HepG2 (cell line): ENCODE measurements around the gene IFNAR1. TPM values are rescaled to one million over a fixed set of nuclear protein-coding genes. Genes with fewer than 3 reads are reported as not detected.
A peak's percentile ranks its signal among the peaks of the same experiment; 100 is the strongest.

Experiments
- BRD4 ChIP-seq: sonication (generic); formaldehyde crosslinking; IDR thresholded peaks from 2 replicates; pipeline ENCODE4 v1.4.0; 2020; ENCODE audit warnings: missing genetic modification reagents
- DBP ChIP-seq: sonication (generic); formaldehyde crosslinking; IDR thresholded peaks from 2 replicates; pipeline ENCODE4 v1.4.0; 2020; ENCODE audit warnings: missing genetic modification reagents; ENCODE audit errors: not compliant biosample characterization
- HNRNPLL ChIP-seq: fragments of 200-400 bp; formaldehyde crosslinking; IDR thresholded peaks from 2 replicates; pipeline ENCODE4 v1.6.1; 2017; ENCODE audit warnings: mild to moderate bottlenecking, low read depth, low read length; ENCODE audit not compliant: poor library complexity, severe bottlenecking
- IRF2 ChIP-seq: IDR thresholded peaks from 2 replicates; pipeline ENCODE4 v1.6.1; 2018; ENCODE audit warnings: missing genetic modification reagents, missing compliant biosample characterization
- KLF12 ChIP-seq: sonication (generic); formaldehyde crosslinking; IDR thresholded peaks from 2 replicates; pipeline ENCODE4 v1.4.0; 2020; ENCODE audit warnings: missing genetic modification reagents, borderline replicate concordance
- NCOA5 ChIP-seq: sonication (generic); formaldehyde crosslinking; IDR thresholded peaks from 2 replicates; pipeline ENCODE4 v1.4.0; 2020; ENCODE audit warnings: missing genetic modification reagents
- PATZ1 ChIP-seq: sonication (generic); formaldehyde crosslinking; IDR thresholded peaks from 2 replicates; pipeline ENCODE4 v1.4.0; 2020; ENCODE audit warnings: missing genetic modification reagents
- RELA ChIP-seq: sonication (generic); formaldehyde crosslinking; IDR thresholded peaks from 2 replicates; pipeline ENCODE4 v1.4.0; 2020; ENCODE audit warnings: missing genetic modification reagents
- ZBTB2 ChIP-seq: sonication (generic); formaldehyde crosslinking; IDR thresholded peaks from 2 replicates; pipeline ENCODE4 v1.8.0; 2022; ENCODE audit warnings: low read depth, missing genetic modification reagents
- ZFP82 ChIP-seq: sonication (generic); formaldehyde crosslinking; IDR thresholded peaks from 2 replicates; pipeline ENCODE4 v1.5.1; 2020; ENCODE audit warnings: mild to moderate bottlenecking, missing genetic modification reagents, borderline replicate concordance
- ZFX ChIP-seq: sonication (generic); formaldehyde crosslinking; IDR thresholded peaks from 2 replicates; pipeline ENCODE4 v1.4.0; 2020; ENCODE audit warnings: mild to moderate bottlenecking, low read depth, missing genetic modification reagents, moderate library complexity
- ZNF326 ChIP-seq: sonication (generic); formaldehyde crosslinking; IDR thresholded peaks from 2 replicates; pipeline ENCODE4 v1.4.0; 2020; ENCODE audit warnings: missing genetic modification reagents, borderline replicate concordance
- ZNF337 ChIP-seq: sonication (generic); formaldehyde crosslinking; IDR thresholded peaks from 2 replicates; pipeline ENCODE4 v1.5.1; 2020; ENCODE audit warnings: missing genetic modification reagents, low read depth, mild to moderate bottlenecking, borderline replicate concordance
- ZNF441 ChIP-seq: sonication (generic); formaldehyde crosslinking; IDR thresholded peaks from 2 replicates; pipeline ENCODE4 v1.7.0; 2021; ENCODE audit warnings: missing genetic modification reagents, borderline replicate concordance
- ZNF589 ChIP-seq: sonication (generic); formaldehyde crosslinking; conservative IDR thresholded peaks from 2 replicates; pipeline ENCODE4 v1.8.0; 2022; ENCODE audit warnings: mild to moderate bottlenecking, moderate library complexity, missing genetic modification reagents
- ZNF770 ChIP-seq: sonication (generic); formaldehyde crosslinking; IDR thresholded peaks from 2 replicates; pipeline ENCODE4 v1.5.0; 2020; ENCODE audit warnings: mild to moderate bottlenecking, missing genetic modification reagents
- ZNF850 ChIP-seq: sonication (generic); formaldehyde crosslinking; conservative IDR thresholded peaks from 2 replicates; pipeline ENCODE4 v1.9.0; 2021; ENCODE audit warnings: mild to moderate bottlenecking, missing genetic modification reagents
- polyA plus RNA-seq, 8 experiments: library from polyadenylated mRNA; depleted of rRNA in 3 of 8; stranded (reverse) in 7 of 8; unstranded in 1 of 8; fragments of >200 nt; fragmentation: Illumina TruSeq in 4 of 8; extraction: Trizol in 4 of 8; gene quantifications; 2 replicates each; pipeline versions ENCODE4 v1.2.1 to v1.2.3, GENCODE V29; 2011 to 2016; ENCODE audit warnings: low read depth in 4 of 8, missing spikeins in 1 of 8, mixed read lengths in 1 of 8; ENCODE audit not compliant: insufficient read depth in 1 of 8
- total RNA-seq, 5 experiments: library from RNA; depleted of rRNA; stranded (reverse); fragments of >200 nt; fragmentation: Illumina TruSeq; extraction: Trizol; gene quantifications; 2 replicates each; pipeline ENCODE4 v1.2.3, GENCODE V29; 2016; ENCODE audit warnings: low read depth in 1 of 5

IFNAR1 gene
- total and polyA plus RNA-seq, 2 of the 13 experiments (the other 11 are each of a cell fraction or from before 2014, with no cell fraction given), result 6.7 to 9.3 TPM

GRCh38 chr21:33403128-33403785 lies 78.5 kb downstream of the IFNAR1 start, which contains the start of gene IFNGR2 (continued):
- TF ChIP-seq ZNF770 (no peak), BRD4 (CRISPR knock-in tag) (peak; percentile 18; the same call in 1 of the 2 replicates), ZFP82 (CRISPR knock-in tag) (0 out of 2 replicates have a peak, but pooled peaks have one; percentile 65), RELA (0 out of 2 replicates have a peak, but pooled peaks have one; percentile 46), ZNF326 (no peak), KLF12 (no peak), ZNF850 (CRISPR knock-in tag) (0 out of 2 replicates have a peak, but pooled peaks have one; percentile 4), IRF2 (CRISPR knock-in tag) (no peak), ZFX (CRISPR knock-in tag) (peak; percentile 35), DBP (no peak), HNRNPLL (no peak), ZBTB2 (CRISPR knock-in tag) (peak; percentile 37; the same call in 1 of the 2 replicates), ZNF337 (no peak), ZNF441 (CRISPR knock-in tag) (0 out of 2 replicates have a peak, but pooled peaks have one; percentile 21), PATZ1 (CRISPR knock-in tag) (peak; percentile 67; the same call in 1 of the 2 replicates), NCOA5 (CRISPR knock-in tag) (no peak), ZNF589 (no peak)
